GM19035 (cell line): ENCODE measurements around the gene BRD9.
"Not testable (repeated sequence)": the region's sequence is repeated elsewhere in the genome, so short reads cannot be mapped to it uniquely, and the experiment has no call there.

Source experiments
- ATAC-seq: cut with Tn5 transposase; IDR thresholded peaks from one replicate; pipeline ENCODE4 v1.9.1; 2021; ENCODE audit not compliant: unreplicated experiment

The BRD9 gene

DNA sequence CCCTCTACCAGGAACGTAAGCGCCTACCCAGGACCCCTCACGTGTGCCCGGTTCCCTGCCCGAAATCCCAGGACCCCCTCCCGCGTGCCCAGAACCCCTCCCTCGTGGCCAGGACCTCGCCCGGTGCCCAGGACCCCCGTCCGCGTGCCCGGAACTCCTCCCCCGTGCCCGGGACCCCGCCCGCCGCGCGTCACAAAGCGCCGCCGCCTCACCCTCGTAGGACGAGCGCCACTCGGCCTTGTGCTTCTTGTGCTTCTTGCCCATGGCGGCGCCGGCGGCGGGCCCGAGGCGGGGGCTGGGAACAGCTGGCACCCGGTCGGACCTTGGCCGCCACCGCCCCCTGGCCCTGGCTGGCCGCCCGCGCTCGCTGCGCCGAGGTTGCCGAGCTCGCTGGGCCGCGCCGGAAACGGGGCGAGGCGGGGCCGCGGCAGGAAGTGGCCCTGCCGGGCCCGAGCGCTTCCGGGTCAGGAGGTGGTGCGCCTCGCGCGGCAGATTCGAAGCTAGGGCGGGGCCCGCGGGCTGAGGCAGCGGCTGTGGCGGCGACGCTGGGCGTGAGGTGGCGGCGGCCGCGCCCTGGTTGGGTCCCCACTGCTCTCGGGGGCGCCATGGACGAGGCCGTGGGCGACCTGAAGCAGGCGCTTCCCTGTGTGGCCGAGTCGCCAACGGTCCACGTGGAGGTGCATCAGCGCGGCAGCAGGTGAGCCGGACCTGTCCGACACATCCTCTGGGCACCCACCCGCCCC is at the start of gene BRD9, which contains the start of gene TRIP13:
Gene BRD9, minus strand, starts transcription at position 408 of the 743 bp plus-strand sequence. Its CDS starts 144 bp downstream, at position 264.
Gene TRIP13, plus strand, starts transcription at position 491 of the 743 bp plus-strand sequence. Its CDS starts 115 bp downstream, at position 606.
- peak; percentile 93 for ATAC-seq

DNA sequence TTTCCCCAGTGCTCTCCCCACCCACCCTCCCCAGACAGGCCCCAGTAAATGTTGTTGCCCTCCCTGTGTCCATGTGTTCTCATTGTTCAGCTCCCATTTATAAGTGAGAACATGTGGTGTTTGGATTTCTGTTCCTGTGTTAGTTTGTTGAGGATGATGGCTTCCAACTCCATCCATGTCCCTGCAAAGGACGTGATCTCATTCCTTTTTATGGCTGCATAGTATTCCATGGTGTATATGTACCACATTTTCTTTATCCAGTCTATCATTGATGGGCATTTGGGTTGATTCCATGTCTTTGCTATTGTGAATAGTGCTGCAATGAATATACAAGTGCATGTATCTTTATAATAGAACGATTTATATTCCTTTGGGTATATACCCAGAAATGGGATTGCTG is 48.1 kb upstream of the BRD9 start:
- ATAC-seq: not testable (repeated sequence)

DNA sequence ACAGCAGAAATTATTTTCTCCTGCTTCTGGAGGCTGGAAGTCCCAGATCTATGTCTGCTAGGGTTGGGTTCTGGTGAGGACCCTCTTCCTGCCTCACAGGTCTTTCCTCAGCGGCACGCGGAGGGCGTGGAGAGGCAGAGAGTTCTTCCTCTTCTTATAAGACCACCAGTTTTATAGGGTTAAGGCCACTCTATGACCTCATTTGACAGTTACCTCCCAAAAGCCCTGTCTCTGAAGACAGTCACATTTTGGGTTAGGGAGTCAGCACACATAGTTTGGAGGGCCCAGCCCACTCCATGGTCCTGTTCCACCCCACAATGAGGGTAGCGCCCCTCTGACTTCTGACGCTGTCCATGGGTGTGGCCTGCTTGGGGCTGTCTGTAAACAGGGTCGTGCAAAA is 46.8 kb upstream of the BRD9 start:
- no peak for ATAC-seq

DNA sequence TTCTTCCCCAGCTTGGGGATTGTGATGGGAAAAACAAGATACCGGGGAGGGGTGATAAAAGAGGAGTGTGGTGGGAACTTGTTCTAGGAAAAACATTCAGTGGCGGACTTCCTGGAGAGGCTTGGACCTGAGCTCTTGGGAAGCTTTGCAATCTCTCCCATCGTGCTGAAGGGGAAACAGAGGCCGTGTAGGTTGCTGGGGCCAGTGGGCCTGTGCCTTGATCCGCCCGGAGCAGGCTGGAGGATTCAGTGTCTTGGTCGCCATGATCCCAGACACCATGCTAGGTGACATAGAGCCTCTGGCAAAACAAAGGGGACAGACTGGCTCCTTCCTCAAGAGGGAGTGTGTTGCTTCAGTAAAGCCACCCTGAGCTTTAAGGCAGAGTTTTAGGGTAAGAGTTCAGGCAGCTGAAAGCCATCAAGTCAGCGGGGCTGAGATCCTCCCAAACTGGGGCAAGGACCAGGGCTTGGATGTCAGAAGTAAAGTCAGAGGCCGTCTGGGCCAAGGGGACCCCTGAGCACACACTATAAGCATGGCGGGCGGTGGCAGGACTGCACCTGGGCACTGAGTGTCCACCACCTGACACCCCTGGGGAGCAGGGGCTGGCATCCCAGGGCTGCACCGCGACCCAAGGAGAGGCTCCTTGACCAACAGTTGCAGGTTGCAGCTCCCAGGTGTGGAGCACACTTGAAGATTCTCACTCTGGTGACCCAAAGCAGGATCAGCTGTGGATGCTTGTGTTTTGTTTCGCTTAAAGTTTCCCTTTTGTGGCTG is 44.7 kb upstream of the BRD9 start:
- ATAC-seq: no peak

DNA sequence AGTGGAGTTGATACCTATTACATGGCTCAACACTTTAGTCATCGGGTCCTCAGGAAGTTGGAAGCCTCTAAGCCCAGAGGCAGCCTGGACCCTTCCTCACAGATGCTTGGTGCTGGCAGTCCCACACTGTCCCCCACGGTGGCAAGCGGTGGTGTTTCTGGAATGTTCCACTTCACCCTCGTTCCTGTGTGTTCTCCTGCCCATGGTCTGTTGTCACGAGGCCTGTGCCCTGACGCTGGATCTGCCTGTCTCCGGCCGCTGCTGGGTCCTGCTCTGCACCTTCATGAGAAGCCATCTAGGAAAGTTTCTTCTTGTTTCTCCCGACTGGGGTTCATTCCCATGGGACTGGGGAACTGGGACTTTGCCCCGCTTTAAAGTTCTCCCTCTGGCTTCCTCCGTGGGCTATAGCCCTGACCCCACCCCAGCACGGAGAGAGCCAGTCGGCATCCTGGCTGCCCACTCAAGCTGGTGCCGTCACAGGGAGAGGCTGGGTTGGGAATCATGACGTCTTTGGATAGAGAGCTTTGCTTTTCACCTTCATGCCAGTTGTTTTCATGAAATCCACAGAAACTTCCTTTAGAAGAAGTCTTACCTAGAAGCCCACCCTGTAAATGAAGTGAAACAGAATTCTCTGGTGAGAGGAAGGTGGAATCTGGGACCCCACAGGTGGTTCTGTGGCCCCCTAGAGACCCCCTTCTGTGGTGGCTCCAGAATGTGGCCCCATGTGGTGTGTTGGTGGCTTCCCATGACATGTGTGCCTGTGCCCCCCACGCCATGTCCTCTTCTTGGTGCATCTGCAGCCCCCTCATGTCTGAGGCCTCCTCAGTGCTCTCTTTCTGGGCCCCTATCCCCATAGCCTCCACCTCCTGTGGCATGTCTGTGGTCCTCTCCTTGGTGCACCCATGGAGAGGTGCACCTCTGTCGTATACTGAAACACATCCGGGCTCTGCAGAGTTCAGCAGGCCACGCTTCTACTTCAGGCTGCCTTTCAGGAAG is 43.8 kb upstream of the BRD9 start:
- ATAC-seq: no peak

DNA sequence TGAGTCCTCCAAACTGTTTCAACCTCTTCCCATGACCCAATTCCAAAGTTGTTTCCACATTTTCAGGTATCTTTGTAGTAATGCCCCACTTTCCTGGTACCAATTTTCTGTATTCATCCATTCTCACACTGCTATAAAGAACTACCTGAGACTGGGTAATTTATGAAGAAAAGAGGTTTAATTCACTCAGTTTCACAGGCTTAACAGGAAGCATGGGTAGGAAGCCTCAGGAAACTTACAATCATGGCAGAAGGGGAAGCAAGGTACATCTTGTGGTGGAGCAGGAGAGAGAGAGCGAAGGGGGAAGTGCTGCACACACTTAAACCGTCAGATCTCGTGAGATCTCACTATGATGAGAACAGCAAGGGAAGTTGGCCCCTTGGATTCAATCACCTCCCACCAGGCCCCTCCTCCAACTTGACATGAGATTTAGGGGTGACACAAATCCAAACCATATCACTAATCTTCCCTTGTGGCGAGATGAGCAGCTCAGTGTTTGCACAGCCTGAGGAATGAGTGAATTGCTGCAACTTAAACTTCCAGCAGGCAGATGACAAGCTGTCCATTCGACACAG is 43.0 kb upstream of the BRD9 start:
- ATAC-seq: no peak

DNA sequence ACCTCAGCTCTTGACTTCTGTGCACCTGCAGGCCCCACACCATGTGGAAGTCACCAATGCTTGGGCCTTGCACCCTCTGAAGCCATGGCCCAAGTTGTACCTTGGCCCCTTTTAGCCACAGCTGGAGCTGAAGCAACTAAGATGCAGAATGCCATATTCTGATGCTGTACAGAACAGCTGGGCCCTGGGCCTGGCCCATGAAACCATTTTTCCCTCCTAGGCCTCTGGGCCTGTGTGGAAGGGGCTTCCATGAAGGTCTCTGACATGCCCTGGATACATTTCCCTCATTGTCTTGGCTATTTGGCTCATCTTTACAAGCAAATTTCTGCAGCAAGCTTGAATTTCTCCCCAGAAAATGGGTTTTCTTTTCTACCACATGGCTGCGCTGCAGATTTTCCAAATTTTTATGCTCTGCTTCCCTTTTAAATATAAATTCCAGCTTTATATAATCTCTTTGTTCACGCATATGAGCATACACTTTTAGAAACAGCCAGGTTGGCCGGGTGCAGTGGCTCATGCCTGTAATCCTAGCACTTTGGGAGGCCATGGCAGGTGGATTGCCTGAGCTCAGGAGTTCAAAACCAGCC is 41.9 kb upstream of the BRD9 start:
- ATAC-seq: not testable (repeated sequence)

DNA sequence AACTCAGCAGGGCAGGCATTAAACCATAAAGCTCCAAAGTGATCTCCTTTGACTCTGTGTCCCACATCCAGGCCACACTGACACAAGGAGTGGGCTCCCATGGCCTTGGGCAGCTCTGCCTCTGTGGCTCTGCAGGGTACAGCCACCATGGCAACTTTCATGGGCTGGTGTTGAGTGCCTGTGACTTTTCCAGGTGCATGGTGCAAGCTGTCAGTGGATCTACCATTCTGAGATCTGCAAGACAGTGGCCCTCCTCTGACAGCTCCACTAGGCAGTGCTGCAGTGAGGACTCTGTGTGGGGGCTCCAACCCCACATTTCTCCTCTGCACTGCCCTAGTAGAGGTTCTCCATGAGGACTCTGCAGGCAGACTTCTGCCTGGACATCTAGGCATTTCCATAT is 41.4 kb upstream of the BRD9 start:
- ATAC-seq: not testable (repeated sequence)

DNA sequence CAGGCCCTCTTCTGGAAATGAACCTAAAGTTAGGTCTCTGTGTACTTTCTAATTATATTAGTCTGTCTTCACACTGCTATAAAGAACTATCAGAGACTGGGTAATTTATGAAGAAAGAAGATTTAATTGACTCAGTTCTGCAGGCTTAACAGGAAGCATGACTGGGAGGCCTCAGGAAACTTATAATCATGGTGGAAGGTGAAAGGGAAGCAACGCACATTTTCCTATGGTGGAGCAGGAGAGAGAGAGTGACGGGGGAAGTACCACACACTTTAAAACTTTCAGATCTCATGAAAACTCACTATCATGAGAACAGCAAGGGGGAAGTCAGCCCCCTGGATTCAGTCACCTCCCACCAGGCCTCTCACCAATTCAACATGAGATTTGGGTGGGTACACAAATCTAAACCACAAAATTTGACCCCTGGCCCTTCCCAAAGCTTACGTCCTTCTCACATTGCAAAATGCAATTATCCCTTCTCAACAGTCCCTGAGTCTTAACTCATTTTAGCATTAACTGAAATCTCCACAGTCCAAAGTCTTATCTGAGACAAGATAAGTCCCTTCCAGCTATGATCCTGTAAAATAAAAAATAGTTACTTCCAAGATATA is 40.8 kb upstream of the BRD9 start:
- ATAC-seq: no peak

DNA sequence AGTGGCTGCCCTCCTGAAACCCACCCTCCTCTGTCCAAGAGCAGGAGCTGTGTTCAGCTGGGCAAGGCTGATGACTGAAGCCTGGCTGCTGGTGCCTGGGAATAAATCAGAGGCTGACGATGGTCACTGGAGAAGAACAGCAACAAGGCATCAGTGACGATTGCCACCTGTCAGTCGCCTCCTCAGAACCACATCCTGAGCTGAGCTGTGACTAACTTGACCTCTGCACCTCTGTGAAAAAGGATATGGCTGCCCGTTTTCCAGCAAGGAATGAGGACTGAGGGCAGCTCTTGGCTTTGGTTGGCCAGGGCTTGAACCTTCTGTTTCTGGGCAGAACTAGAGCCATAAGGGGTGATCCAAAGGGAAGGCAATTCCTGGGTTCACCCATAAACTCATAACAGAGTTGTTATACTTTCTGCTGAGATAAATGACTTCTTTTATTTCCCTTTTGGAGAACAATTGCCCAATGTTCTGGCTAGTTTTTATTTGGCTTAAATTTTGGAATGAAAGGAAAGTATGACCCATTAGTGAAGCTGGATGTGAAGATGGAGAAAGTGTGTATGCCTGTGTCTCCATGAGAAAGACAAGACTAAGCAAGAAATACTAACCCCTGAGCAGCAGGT is 40.1 kb upstream of the BRD9 start:
- no peak for ATAC-seq

DNA sequence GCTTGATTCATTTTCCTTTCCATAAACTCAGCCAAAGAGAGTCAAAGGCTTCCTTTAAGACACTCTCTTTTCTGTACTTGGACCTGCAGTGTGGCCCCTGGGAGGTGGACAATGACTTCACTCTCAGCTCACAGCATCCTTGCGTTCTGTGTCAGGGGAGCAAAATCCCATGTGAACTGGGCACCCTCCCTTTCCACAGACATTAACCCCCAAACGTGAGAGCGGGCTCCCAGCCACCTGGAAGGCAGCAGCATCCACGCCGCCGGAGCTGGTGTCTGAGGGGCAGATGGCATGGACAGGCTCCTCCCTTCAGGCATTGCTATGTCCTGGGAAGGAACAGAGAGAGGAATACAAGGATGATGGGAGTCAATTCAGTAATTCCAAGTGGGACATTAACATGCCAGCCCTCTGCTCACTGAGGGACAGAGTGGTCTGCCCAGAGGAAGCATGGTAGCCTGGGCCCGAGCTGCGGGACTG is 39.6 kb upstream of the BRD9 start:
- no peak for ATAC-seq

DNA sequence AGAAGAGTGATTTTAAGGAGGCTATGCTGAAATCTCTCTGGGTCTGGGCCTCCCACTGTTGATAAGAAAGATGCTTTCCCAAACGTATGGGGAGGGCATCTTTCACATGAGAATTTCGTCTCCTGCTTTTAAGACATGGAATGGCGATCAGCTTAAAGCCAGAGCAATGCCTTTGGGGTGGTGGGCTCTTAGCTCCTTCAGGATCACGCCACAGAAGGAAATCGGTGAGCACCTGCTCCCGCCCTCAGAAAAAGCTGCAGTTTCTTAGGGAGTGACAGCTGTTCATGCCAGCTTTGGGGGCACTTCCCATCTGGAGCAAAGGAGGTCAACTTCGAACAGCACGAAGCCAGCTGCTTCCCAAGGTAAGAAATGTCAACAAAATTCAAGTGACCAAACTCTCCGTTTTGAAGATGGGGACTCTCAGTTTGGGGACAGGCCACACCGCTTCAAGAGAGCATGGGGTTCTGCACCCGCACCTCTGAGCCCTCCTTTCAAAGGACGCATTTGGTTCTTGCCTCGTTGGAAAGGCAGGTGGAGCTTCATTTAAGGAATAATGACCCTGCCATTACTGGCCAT is 39.1 kb upstream of the BRD9 start:
- no peak for ATAC-seq

DNA sequence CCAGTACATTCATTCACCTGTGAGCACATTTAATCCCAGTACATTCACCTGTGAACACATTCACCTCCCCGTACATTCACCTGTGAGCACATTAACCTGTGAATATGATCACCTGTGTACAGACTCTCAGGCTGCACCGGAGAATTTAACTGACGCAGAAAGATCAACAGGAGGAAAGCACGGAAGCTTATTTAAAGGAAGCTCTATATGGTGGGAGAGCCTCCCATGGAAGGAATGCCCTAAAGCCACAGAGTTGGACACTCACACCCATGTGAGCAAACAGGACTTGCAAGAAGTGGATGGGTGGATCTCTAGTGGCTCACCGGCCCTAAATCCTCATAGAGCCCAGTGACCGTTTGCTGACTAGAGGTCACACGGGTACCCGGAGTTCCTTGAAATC is 38.3 kb upstream of the BRD9 start:
- ATAC-seq: no peak

DNA sequence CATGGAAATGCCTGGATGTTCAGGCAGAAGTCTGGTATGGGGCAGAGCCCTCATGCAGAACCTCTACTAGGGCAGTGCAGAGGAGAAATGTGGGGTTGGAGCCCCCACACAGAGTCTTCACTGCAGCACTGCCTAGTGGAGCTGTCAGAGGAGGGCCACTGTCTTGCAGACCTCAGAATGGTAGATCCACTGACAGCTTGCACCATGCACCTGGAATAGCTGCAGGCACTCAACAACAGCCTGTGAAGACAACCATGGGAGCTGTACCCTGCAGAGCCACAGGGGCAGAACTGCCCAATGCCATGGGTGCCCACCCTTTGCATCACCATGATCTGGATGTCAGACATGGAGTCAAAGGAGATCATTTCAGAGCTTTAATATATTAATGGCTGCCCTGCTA is 37.0 kb upstream of the BRD9 start:
- ATAC-seq: no peak

DNA sequence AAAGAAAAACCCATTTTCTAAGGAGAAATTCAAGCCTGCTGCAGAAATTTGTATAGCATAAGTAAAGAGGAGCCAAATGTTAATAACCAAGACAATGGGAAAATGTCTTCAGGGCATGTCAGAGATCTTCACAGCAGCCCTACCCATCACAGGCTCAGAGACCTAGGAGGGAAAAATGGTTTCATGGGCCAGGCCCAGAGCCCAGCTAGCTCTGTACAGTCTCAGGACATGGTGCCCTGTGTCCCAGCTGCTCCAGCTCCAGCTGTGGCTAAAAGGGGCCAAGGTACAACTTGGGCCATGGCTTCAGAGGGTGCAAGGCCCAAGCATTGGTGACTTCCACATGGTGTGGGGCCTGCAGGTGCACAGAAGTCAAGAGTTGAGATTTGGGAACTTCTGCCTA is 36.6 kb upstream of the BRD9 start:
- not testable (repeated sequence) for ATAC-seq

DNA sequence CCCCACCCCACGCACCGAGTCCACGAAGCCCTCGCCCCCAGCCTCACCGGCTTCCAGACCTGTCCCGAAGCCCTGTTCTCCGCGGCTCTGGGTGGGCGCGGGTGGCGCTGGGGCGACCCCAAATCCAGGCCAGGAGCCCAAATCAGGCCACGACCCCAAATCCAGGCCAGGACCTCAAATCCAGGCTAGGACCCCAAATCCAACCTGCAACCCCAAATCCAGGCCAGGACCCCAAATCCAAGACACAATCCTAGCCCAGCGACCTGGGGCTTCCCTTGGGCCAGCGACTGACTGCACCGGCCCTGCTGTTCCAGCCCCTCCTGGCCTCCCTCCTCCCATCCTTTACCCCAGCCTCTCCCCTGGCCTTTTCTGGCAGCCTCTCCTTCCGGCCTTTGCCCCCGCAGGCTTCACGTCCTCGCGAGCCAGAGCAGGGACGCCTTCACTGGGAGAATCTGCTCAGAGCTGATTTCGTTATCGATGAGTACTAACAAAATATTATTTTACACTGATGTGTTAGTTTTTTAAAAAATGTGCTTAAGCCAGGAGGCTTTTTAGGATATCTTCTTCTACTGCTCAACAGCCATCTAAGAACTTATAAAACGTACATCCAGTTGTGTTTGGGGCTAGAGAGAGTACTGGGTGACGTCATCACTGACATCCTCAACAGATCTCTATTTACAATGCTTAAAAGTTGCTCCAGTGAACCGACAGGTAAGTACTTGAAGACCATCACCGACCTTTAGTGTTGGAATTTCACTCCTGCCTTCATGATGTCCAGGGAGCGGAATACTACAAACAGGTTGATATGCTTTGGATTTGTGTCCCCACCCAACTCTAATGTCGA is 34.8 kb upstream of the BRD9 start:
- ATAC-seq: no peak

DNA sequence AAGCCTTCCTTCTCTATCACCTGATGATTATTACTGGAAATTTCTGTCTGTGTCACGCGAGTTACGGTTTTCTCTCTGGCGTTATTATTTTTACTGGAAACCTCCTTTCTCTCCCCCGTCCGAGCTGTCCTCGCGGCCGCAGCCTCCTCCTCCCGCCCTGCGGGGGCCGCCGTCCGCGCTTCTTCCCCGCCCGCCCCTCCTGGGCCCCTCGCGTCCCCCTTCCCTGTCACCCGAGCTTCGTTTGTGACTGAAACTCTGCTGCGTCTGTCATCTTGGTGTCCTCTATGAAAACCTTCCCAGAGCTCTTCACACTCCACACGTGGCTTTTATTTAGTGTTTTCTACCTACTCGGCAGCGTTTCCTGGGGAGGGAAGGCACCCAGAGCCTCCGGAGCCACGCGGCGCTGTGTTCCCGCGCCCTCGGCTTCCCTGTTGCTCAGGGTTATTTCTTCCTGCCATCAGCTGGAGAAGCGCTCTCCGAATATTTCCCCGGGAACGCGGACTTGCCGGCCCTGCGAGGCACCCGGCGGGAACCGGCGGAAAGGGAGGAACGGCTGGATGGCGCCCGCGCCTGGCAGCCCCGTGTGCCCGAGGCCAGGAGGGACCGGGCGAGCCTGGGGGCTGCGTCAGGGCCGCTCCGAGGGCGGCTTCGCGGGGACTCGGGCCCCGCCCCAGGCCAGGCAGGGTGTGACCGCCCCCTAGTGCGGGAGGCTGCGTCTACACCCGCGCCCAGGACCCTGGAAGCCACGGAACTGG is 34.0 kb upstream of the BRD9 start:
- no peak for ATAC-seq
